OCI-LY3 (cell line): ENCODE results near the gene KIFC1.
"Not testable (repeated sequence)": the region's sequence is repeated elsewhere in the genome, so short reads cannot be mapped to it uniquely, and the experiment has no call there.

Source experiments
- EZH2phosphoT487 ChIP-seq: fragments of 200-600 bp; shearing (Covaris generic); IDR thresholded peaks from 2 replicates; pipeline ENCODE4 v1.6.1; 2018; ENCODE audit warnings: antibody characterized with exemption, mixed run types, low read depth
- TF ChIP-seq, protein P1 (sequence below): fragments of 200-600, 300-600 bp; sonication (generic); IDR thresholded peaks from 2 replicates; pipeline ENCODE4 v1.5.1; 2014; ENCODE audit warnings: antibody characterized with exemption, low read length, low read depth

DNA sequence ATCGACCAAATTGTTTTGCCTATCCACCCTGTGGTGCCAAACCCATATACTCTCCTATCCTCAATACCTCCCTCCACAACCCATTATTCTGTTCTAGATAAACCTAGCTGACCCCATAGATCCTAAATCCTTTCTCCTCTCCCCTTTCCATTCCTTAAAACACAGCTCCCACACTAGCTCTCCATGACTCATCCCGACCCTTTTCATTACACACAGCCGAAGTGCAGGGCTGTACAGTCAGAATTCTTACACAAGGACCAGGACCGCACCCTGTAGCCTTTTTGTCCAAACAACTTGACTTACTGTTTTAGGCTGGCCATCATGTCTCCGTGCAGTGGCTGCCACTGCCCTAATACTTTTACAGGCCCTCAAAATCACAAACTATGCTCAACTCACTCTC lies 44.7 kb upstream of the KIFC1 start:
- TF ChIP-seq, protein P1, sequence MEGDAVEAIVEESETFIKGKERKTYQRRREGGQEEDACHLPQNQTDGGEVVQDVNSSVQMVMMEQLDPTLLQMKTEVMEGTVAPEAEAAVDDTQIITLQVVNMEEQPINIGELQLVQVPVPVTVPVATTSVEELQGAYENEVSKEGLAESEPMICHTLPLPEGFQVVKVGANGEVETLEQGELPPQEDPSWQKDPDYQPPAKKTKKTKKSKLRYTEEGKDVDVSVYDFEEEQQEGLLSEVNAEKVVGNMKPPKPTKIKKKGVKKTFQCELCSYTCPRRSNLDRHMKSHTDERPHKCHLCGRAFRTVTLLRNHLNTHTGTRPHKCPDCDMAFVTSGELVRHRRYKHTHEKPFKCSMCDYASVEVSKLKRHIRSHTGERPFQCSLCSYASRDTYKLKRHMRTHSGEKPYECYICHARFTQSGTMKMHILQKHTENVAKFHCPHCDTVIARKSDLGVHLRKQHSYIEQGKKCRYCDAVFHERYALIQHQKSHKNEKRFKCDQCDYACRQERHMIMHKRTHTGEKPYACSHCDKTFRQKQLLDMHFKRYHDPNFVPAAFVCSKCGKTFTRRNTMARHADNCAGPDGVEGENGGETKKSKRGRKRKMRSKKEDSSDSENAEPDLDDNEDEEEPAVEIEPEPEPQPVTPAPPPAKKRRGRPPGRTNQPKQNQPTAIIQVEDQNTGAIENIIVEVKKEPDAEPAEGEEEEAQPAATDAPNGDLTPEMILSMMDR, result not testable (repeated sequence)
- TF ChIP-seq EZH2phosphoT487, result not testable (repeated sequence)
